Fibroblast of skin of abdomen (primary cell): ENCODE results near the gene GNAO1.

Experiments used
- DNase-seq: peaks from one replicate; pipeline ENCODE4 v3.0.0-alpha.2; 2013

GNAO1 gene

DNA sequence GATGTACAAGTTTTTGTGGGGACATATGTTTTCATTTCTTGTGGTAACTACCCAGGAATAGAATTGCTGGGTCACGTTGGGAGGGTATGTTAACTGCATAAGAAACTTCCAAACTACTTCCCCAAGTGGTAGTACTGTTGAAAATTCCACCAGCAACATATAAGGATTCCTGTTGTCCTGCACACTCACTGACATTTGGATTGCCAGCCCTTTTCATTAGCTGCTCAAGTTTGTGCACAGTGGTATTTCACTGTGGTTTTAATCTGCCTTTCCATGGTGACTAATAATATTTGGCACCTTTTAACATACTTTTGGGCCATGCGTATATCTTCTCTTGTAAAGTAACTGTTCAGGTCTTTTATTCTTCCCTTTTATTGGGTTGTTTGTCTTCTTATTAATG lies 103.3 kb downstream of the GNAO1 start:
- DNase-seq, result peak; percentile 95

DNA sequence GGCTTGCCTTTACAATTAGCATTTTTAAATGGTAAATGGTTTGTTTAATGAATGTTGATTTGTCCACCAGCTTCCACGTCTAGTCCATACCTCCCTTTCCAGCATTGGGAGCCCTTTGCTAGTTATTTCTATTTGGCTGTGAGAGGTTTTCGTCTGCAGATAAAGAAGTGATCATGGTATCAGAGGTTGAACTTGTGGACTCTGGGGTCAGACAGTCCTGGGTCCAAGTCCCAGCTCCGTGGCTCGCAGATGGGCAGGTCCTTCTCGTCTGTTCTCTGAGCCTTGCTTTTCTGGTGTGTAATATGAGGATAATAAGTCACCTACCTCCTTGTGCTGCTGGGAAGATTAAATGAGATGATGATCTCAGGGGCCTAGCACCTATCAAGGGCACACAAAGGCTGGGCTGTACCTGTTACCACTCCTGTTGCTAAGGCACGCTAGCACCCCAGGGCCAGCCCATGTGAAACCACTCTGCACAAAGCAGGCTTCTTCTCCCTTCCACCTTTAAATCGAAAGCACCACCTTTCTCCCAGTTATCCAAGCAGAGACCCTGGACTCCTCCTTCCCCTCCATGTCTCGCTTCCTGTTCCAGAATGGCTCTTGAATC lies 103.9 kb downstream of the GNAO1 start:
- DNase-seq, result no peak

DNA sequence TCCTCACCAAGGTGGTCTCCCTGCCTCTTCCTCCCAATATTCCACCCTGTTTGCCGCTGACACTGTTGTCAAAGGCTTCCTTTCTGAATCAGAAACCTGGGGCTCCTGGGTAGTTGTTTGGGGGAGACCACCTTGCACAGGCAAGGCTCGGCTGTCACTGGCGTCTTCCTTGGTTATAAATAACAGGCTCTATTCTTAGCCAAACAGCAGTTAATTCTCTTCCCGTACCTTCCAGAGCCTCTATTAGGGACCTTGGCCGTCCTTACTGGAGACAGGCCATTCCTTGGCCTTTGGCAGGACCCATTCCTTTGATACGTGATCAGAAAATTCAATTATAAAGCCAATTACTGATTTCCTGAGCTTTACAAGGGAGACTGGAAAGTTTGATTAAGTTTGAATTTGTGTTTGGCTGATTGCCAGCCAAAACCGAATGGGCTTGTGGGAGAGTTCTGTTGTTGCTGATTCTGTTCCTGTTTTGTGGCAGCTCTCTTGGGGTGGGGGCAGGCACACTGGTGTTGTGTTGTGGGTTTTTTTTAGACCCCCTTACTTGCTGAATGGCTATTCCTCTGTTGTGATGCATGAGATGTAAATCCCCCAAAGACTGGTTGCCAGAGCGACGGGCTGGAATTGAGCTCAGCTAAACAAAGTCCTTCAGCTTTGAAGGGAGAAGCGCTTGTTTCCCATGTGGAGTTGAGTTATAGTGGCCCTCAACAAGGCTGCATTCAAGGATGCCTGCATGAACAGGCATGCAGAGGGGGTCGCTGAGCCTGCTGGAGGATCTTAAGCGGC lies 104.6 kb downstream of the GNAO1 start:
- DNase-seq, result no peak

DNA sequence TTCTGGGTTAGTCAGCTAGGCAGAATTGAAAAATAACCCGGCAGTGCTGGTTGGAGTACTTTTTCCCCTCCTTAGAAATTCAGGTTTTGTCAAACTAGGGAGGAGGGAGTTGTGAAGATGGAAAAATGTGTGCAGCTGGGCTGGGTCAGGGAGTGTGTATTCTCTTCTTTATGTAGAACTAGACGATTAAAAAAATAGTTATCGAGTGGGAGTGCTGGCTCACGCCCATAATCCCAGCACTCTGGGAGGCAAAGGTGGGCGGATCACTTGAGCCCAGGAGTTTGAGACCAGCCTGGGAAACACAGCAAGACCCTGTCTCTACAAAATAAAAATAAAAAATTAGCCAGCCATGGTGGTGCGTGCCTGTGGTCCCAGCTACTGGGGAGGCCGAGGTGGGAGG lies 106.4 kb downstream of the GNAO1 start:
- no peak for DNase-seq

DNA sequence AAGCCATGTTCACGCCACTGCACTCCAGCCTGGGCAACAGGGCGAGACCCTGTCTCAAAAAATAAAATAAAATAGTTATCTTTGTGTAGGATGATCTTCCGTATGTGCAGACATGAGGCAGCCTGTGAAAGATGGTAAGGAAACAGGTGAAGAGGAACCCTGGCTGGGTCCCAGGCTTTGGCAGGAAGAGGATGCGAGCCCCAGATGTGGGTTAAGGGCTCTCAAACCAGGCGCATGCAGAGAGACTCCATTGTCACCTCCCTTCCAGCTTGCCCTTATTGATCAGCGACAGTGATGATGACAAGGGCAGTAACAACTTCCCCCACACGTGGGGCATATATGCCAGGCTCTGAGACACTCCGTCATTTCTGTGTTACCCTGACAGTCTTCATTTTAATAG lies 106.8 kb downstream of the GNAO1 start:
- no peak for DNase-seq

DNA sequence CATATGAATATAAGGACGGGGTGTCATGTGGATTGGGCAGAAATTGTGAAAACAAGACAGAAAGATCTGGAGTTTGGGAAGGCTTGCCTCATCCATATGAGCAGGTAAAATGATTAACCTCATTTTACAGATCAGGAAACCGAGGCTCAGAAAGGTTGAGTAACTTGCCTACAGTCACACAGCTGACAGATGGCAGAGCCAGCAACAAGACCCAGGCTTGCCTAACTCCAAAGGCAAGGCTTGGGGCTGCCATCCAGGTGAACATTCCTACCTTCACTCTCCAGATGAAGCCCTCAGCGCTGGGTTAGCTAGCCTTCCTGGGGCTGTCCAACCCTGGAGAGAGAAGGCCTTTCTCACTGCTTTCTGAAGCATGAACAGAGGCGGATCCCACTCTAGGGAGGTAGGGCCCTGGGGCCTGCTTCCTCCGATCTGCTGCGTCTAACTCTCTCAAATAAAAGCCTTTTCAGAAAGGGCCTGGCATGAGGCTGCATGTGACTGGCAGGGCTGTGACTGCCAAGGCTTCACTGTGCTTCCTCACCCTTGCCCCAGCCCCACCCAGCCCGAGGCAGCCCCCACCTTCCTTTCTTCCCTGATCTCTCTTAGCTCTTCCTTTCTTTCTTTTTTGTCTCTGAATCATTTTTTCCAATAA lies 107.8 kb downstream of the GNAO1 start:
- DNase-seq, result no peak

DNA sequence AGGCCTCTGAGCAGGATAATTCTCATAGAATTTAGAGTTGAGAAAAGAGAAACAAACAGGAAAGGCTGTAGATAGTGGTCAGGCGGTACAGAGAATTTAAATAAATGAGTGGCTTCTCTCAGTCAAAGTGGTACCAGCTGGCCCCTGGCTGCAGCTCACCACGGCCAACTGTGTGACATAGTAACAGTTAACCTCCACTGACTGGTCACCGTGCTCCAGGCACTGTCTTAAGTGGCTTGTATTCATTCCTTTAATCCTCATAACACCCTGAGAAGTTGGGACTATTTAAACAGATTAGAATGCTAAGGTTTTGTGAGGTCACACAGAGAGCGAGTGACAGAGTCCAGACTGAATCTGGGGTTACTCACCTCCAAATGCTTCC lies 108.9 kb downstream of the GNAO1 start:
- no peak for DNase-seq

DNA sequence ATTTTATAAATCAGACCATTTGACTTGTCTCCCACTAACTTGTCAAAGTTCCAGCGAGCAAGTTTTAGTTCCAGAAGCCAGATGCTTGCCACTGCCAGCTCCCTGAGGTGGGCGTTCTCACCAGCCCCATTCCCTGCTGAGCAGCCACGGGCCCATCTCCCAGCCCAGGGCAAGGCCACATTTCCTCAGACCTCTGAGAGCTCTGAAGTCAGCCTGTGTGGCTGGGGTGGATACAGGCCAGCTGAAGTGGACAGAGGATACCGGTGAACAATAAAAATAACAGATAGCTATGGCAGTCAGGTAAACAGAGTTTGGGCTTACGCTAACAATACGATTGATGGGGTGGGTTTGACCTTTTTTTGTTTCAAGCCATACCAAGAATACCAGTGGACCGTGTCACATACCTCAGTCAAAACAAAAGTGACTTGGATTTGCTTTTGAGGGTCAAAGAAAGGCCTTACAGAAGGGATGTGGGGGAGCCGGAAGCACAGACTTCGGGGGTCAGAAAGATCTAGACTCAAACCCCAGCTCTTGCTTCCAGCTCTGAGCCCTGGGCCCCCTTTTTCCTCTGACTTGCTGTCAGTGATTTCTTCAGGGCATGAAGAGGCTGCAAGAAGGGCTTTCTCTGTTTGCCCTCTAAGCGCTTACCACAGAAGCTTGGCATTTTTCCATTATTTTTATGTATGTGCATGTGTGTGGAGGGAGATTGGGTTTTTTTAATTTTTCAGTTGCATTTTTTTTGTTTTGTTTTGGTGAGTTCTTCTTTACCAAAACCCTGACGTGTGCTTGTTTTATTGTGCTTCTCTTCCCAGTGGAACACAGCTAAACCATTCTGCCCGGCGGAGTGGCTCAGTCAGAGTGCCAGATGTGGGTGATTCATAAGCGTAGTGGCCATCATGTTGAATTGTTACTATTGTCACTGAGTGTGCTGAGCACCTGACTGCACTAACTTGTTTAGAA lies 109.9 kb downstream of the GNAO1 start:
- peak; percentile 65 for DNase-seq

DNA sequence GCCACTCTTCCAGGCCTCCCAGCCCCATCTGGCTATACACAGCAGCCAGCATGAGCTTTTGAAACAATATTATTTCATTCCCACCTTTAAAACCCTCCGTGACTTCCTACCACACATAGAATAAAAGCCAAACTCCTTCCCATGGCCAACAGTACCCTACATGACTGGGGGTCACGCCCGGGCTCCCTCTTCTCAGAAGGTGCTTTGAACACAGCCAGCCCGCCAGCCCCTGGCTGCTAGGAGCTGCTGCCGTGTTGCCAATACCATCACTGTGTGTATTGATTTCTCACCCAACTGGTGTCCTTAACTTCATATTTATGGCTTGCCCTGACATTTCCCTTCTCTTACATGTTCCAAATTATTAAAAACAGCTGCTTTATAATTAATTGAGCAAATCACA lies 111.2 kb downstream of the GNAO1 start:
- no peak for DNase-seq

DNA sequence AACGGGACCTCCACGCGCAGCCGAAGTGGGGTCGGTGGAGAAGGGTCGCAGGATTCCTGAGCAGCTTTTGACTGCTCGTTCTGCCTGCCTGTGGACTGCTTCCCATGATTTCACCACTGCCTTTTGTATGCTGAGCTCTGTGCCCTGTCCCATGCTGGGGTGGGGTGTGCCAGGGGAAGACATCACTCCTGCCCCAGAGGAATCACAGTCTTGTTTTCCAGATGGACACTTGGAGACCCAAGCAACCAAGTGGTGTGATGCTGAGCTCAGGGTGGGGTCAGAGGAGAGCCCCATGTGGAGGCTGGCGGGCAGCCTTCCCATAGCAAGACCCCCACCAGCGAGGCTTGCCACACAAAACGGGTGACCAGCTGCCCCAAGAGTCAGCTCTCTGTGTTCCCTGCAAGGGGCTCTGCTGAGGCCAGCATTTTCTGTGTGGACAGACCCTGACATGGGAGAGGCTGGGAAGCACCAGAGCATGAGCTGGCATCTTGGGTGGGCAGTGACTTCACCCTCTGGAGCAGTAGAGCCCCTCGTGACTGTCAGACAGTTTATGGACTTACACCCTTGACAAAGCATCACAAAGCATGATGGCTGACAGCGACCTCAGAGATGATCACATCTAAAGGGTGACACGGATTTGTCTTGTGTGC lies 111.9 kb downstream of the GNAO1 start:
- DNase-seq, result no peak

DNA sequence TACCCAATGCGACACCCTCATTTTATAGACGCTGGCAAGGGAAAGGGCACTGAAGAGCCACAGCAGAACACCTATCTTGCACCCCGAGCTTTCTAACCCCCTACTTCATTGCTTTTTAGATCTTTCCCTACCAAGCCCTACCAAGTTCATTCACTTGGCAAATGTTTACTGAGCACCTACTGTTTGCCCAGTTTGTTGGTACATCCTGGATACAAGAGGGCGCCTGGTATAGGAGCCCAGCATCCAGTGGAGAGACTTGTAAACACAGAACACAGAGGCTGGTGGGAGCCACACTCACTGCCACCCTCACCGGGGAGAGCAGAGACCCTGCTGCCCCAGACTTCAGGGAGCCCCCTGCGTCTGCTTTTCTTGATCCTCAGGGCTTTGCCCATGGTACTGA lies 112.6 kb downstream of the GNAO1 start:
- no peak for DNase-seq

DNA sequence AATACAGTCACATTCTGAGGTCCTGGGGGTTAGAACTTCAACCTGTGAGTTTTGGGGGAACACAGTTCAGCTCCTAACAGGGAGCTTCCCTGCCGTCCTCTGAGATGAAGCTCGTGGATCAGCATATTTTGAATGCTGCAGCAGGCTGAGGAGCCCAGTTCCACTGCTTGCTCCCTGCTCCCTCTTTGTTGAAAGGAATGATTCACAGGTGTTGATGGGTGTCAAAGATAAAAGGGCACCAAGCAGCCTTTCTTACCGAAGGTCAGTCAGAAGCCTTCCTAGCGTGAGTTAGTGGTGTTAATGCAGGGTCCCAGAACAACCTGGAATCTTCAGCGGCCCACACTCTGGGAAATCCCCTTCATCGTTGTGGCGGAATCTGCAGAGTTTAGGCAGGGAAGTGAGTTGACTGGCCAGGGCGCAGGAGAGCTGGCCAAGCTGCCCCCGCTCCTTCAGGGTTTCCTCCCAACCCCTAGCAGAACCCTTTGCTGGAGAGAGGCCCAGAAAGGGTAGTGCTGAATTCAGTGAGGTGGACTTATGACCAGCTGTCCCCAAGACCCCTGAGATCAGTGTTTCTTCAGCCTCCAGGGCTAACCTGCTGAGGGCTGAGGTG lies 114.8 kb downstream of the GNAO1 start:
- DNase-seq, result no peak

DNA sequence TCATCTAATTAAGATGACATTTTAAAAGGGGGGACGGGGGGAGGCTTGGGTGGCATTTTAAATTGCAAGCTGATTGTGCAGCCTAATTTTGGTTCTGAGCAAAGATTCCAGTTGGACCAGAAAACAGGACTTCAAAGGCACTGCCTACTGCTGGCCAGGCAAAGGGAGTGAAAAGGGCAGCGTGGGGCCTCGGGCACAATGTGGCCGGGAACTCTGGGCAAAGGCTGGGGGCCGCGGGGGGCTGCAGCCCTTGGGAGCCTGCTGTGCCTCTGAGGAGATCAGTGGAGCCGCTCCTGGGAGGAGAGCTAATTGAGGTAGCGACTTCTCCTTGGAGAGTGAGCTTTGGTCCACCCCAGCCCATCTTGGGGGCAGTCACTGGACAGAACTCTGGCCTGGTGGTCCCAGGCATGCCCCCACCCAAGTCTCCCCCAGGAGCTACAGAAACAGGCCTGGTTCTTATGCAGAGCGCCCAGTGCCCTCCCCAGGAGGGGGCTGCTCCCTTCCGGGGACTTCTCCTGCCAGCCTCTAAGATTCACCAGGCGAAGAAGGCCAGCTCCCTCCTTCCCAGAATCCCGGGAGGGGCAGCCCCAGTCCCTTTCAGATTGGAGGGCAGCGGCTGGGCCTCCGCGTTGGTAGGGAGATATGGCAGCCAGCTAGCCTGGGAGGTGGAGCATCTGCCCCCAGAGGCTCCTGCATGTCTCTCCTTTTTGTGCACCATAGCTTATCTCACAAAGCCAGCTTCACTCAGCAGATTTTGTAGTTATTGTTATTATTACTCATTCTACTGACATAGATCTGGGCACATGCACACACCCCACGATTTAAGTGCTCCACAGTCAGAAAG lies 115.6 kb downstream of the GNAO1 start:
- no peak for DNase-seq

DNA sequence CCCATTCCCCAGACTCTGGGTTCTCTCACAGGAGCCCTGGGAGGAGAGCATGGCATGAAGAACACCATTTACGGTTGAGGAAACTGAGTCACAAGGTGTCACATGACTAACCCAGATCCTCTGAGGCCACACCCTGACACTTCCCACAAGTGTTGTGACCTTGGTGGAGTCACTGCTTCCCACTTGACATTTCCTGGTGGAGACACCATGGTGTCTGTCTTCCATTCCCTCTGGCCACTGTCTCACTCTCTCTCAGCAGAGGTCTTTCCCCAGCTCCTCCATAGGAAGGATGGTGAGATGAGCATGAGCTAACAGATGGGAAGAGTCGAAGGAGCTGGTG lies 116.2 kb downstream of the GNAO1 start:
- DNase-seq, result no peak

DNA sequence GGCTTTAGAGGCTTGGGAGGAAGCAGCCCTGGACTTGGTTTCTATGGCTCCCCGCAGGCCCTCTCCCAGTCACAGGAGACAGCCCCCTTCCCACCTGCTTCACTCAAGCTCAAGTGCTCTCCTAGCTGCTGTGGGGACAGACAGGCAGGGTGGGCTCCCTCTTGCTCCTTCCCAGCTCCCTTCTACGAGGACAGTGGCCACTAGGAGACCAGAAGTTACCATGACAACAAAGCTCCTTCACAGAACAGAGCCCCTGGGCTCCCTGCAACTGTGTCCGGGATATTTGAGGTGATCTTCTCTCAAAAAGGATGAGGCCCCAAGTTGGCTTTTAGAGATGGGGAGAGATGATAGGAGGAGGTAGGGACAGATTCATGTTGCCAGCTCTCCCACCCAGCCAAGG lies 117.7 kb downstream of the GNAO1 start:
- DNase-seq, result no peak

DNA sequence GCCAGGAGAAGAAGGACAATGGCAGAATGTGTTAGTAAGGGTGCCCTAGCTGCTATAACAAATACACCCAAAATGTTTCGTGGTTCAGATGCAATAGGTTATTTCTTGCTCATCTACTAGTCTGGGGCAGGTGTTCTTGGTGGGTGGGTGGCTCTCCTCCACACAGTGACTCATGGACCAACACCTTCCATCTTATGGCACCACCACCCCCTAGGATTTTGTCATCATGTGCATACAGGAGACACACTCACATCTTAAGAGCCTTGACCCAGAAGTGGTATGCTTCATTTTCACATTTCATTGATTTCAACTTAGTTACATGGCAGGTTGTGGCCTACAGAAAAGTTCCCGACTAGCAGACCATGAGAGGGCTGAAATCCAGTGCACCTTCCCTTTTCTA lies 119.4 kb downstream of the GNAO1 start:
- DNase-seq, result no peak

DNA sequence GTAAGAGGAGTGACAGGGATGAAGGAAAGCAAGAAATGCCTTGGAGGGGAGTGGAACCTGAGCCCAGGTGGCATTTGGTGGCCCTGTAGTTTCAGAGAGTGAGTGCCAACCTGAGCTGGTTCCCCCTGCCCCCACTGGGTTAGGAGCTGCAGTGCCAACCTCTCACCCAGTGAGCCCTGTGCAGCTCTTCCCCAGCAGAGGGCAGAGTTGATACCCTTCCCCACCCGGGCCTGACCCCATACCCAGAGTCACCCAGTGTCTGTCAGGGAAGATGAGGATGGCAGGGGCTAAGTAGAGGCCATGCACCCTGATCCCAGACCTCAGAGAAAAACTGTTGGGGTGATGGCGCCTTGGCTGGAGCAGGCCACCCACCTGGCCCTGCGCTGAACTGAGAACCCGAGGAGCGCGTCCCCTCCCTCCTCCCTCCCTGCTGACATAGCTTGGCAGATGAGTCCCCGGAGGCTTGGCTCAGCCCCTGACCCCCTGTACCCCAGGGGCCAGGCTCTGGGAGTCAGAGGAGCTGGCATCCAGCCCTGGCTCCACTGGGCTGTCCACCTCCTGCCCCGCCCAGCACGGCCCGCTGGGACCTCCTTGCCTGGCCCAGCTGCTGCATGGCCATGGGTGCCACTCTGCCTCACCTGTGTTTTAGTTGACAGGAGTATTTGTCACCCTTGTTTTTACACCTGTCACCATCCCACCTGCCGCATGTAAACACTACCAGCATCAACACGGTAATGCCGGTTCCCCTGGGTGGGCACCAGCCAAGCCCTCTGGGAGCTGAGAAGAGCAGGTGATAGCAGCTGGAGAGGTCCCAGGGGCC lies 120.1 kb downstream of the GNAO1 start:
- DNase-seq, result no peak

DNA sequence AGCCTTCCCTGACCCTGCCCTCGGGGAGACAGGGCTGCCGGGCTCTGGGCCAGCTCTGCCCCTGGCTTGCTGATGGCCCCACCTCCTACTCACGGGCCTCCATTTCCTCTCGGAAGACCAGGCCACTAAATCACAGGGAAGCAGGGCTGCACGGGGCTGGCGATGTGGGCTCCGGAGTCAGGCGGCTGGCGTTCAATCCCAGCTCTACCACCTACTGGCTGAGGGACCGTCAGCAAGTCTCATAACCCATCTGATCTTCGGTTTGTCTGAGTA lies 120.7 kb downstream of the GNAO1 start:
- DNase-seq, result no peak

DNA sequence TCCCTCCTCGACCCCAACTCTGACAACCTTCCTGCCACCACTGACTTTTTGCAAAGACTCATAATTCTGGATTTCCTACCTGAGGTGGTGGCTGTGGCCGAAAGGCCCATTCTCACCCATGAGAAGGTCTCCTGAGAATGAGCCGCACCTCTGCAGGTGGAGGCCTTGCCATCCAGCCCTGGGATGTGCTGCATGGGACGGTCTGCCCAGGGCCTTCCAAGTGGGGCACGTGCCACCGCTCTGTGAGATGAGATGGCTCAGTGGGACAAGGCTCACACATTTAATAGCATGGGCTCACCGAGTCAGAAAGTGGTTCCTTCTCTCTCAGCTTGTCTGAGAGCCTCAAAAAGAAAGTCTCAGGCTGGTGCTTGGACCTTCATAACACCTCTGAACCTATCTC lies 121.3 kb downstream of the GNAO1 start:
- no peak for DNase-seq

DNA sequence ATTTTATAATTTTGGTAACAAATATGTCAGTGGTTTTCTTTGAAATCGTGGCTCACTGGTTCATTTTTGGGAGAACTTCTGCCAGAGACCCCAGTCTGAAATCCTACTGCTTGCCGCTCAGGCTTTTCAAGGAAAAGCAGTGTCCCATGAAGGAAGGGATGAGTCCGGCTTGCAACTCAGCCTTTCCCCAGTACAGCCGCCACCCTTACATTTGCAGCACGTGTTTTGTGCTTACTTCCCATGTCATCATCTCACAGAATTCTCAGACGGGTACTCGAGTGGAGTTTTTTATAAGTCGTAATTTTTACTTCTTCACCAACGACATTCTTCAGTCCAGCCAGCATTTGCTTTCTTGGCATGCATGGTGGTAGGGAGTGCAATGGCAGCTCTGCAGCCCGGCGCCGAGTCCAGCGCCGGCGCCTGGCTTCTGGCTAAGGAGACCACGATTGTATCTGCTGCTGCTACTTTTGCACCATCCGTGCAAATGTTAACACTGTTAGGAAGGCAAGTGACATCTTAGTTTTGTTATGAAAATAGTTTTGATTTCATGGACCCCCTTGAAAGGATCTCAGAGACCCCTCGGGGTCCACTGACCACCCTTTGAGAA lies 123.1 kb downstream of the GNAO1 start:
- DNase-seq, result no peak
